CD14-positive monocyte (primary cell): ENCODE data around the gene ACSL6. TPM values are rescaled to one million over a fixed set of nuclear protein-coding genes. Genes with fewer than 3 reads are reported as not detected.

Source experiments
- DNase-seq, 3 donors: peaks; one replicate each; pipeline ENCODE4 v3.0.0-alpha.2; 2011 to 2022
- H2AFZ ChIP-seq: 2 replicates; pipeline ENCODE4 v1.6.0; 2012; ENCODE audit warnings: mild to moderate bottlenecking, low read depth, low read length, inconsistent platforms; ENCODE audit not compliant: insufficient read depth, poor library complexity, severe bottlenecking
- H3K27ac ChIP-seq, 2 donors: 1 replicate in 1 of 2; 2 replicates in 1 of 2; pipeline ENCODE4 v1.5.1; 2012 to 2013; ENCODE audit warnings: low read length in 2 of 2, control low read depth in 1 of 2, inconsistent platforms in 1 of 2, low read depth in 1 of 2, mild to moderate bottlenecking in 1 of 2
- H3K27me3 ChIP-seq, 2 donors: one replicate each; pipeline versions ENCODE4 v1.6.0 to v1.6.1; 2011 to 2013; ENCODE audit warnings: low read length in 2 of 2; ENCODE audit not compliant: control insufficient read depth in 2 of 2, insufficient read depth in 2 of 2
- H3K36me3 ChIP-seq, 2 donors: replicated peaks in 1 of 2; 1 replicate in 1 of 2; 2 replicates in 1 of 2; pipeline versions ENCODE4 v1.5.1 to v1.6.1; 2012 to 2013; ENCODE audit warnings: low read length in 2 of 2, control low read depth in 1 of 2, inconsistent platforms in 1 of 2, mild to moderate bottlenecking in 1 of 2; ENCODE audit not compliant: insufficient read depth in 2 of 2, control insufficient read depth in 1 of 2
- H3K4me1 ChIP-seq, 2 donors: 1 replicate in 1 of 2; 2 replicates in 1 of 2; pipeline versions ENCODE4 v1.5.1 to v1.6.1; 2012 to 2013; ENCODE audit warnings: low read length in 2 of 2, control low read depth in 1 of 2, inconsistent platforms in 1 of 2, mild to moderate bottlenecking in 1 of 2, moderate library complexity in 1 of 2; ENCODE audit not compliant: insufficient read depth in 2 of 2, control insufficient read depth in 1 of 2
- H3K4me2 ChIP-seq: replicated peaks from 2 replicates; pipeline ENCODE3; 2012; ENCODE audit warnings: low read length, moderate library complexity, mild to moderate bottlenecking; ENCODE audit not compliant: poor library complexity, severe bottlenecking; ENCODE audit errors: extremely low read depth
- H3K4me3 ChIP-seq, 3 experiments: fragments of 200-600 bp in 1 of 3; sonication (generic) in 1 of 3; replicated peaks in 1 of 3; 1 replicate in 2 of 3; 2 replicates in 1 of 3; pipeline ENCODE4 v1.5.1; 2011 to 2013; ENCODE audit warnings: low read length in 3 of 3, mild to moderate bottlenecking in 3 of 3, control low read depth in 2 of 3, low read depth in 2 of 3, inconsistent platforms in 1 of 3, moderate library complexity in 1 of 3
- H3K79me2 ChIP-seq: 2 replicates; pipeline ENCODE4 v1.6.0; 2012; ENCODE audit warnings: mild to moderate bottlenecking, control low read depth, inconsistent platforms, low read length, moderate library complexity; ENCODE audit not compliant: insufficient read depth
- H3K9ac ChIP-seq: 2 replicates; pipeline ENCODE4 v1.6.0; 2017; ENCODE audit warnings: low read length, mild to moderate bottlenecking; ENCODE audit not compliant: insufficient read depth, poor library complexity, severe bottlenecking
- H3K9me3 ChIP-seq, 2 donors: replicated peaks in 1 of 2; 1 replicate in 1 of 2; 2 replicates in 1 of 2; pipeline versions ENCODE4 v1.5.1 to v1.6.1; 2012 to 2013; ENCODE audit warnings: low read length in 2 of 2, control low read depth in 1 of 2; ENCODE audit not compliant: control insufficient read depth in 1 of 2, insufficient read depth in 1 of 2
- H4K20me1 ChIP-seq: 2 replicates; pipeline ENCODE4 v1.6.0; 2012; ENCODE audit warnings: mild to moderate bottlenecking, low read length, control low read depth, moderate library complexity; ENCODE audit not compliant: insufficient read depth
- H3K27ac Mint-ChIP-seq, 7 donors: one replicate each; pipeline ENCODE4 v1.8.0; 2020; ENCODE audit warnings: mild to moderate bottlenecking in 7 of 7, mixed read lengths in 7 of 7, moderate library complexity in 6 of 7, inconsistent platforms in 2 of 7
- H3K27me3 Mint-ChIP-seq, 3 donors: one replicate each; pipeline ENCODE4 v1.8.0; 2021 to 2022; ENCODE audit warnings: low read depth in 3 of 3, mild to moderate bottlenecking in 3 of 3, mixed read lengths in 3 of 3, moderate library complexity in 3 of 3, inconsistent platforms in 1 of 3
- H3K36me3 Mint-ChIP-seq, 2 donors: one replicate each; pipeline ENCODE4 v1.8.0; 2020; ENCODE audit warnings: mixed read lengths in 2 of 2, inconsistent platforms in 1 of 2, mild to moderate bottlenecking in 1 of 2
- H3K4me1 Mint-ChIP-seq: one replicate; pipeline ENCODE4 v1.8.0; 2020; ENCODE audit warnings: mild to moderate bottlenecking, mixed read lengths
- H3K4me3 Mint-ChIP-seq, 2 donors: one replicate each; pipeline ENCODE4 v1.8.0; 2020; ENCODE audit warnings: mild to moderate bottlenecking in 2 of 2, mixed read lengths in 2 of 2, moderate library complexity in 1 of 2
- H3K9me3 Mint-ChIP-seq, 7 donors: one replicate each; pipeline ENCODE4 v1.8.0; 2020 to 2022; ENCODE audit warnings: mixed read lengths in 7 of 7, mild to moderate bottlenecking in 6 of 7, moderate library complexity in 6 of 7, inconsistent platforms in 2 of 7
- WGBS: methylation state at CpG from one replicate; pipeline ENCODE4 v1.1.5; 2013; ENCODE audit warnings: missing lambda C conversion rate; ENCODE audit not compliant: insufficient coverage; 5-methylcytosine and 5-hydroxymethylcytosine counted together
- intact Hi-C, 2 donors: fragments of 100-400 bp; cut with micrococcal nuclease; formaldehyde crosslinking; loops; one replicate each; pipeline versions ENCODE4 v1.15.0 to v1.15.1; 2023
- polyA plus RNA-seq, 3 donors: library from polyadenylated mRNA; depleted of rRNA in 1 of 3; unstranded in 2 of 3; stranded (reverse) in 1 of 3; fragments of 300-500 nt in 2 of 3; fragments of >200 nt in 1 of 3; fragmentation: Illumina TruSeq in 2 of 3; gene quantifications; 1 replicate in 2 of 3; 2 replicates in 1 of 3; pipeline ENCODE4 v1.2.3, GENCODE V29; 2012 to 2021
- TF ChIP-seq, protein P1 (sequence below): fragments of 200-600 bp; IDR thresholded peaks from one replicate; pipeline ENCODE4 v1.8.0; 2022; ENCODE audit warnings: antibody characterized with exemption, mild to moderate bottlenecking

Gene ACSL6
- polyA plus RNA-seq, 3 donors: 0.45 TPM; not detected in 2

GRCh38 chr5:132054031-132054696 lies 42.7 kb upstream of the ACSL6 start:
- TF ChIP-seq, protein P1, sequence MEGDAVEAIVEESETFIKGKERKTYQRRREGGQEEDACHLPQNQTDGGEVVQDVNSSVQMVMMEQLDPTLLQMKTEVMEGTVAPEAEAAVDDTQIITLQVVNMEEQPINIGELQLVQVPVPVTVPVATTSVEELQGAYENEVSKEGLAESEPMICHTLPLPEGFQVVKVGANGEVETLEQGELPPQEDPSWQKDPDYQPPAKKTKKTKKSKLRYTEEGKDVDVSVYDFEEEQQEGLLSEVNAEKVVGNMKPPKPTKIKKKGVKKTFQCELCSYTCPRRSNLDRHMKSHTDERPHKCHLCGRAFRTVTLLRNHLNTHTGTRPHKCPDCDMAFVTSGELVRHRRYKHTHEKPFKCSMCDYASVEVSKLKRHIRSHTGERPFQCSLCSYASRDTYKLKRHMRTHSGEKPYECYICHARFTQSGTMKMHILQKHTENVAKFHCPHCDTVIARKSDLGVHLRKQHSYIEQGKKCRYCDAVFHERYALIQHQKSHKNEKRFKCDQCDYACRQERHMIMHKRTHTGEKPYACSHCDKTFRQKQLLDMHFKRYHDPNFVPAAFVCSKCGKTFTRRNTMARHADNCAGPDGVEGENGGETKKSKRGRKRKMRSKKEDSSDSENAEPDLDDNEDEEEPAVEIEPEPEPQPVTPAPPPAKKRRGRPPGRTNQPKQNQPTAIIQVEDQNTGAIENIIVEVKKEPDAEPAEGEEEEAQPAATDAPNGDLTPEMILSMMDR: no peak
- WGBS: 97% methylated on average over 9 of the region's 10 CpGs
- Histone ChIP-seq H3K27me3 (no peaks in the 10 kb centered on the region), H3K4me3 (no peak overlapping the region), H3K27ac (no peak overlapping the region), H3K36me3 (no peaks in the 10 kb centered on the region), H2AFZ (no peak overlapping the region), H3K9ac (no peak overlapping the region), H3K9me3 (no peaks in the 10 kb centered on the region), H3K79me2 (no peaks in the 10 kb centered on the region), H3K4me2 (no peak overlapping the region), H3K4me1 (peaks cover 0 to 8% of the 10 kb centered on the region in 2 donors), H4K20me1 (no peaks in the 10 kb centered on the region)
- DNase-seq: no peak
- no peaks in the 10 kb centered on the region for H3K36me3 Mint-ChIP-seq
- no peaks in the 10 kb centered on the region for H3K9me3 Mint-ChIP-seq
- H3K4me1 Mint-ChIP-seq: peaks cover 11% of the 10 kb centered on the region
- H3K27me3 Mint-ChIP-seq: peaks cover 5 to 17% (median 12%) of the 10 kb centered on the region in 3 donors
- peak overlapping the region in 1 of 7 donors; percentile 37 for H3K27ac Mint-ChIP-seq
- intact Hi-C loops: no loop called here
- no peak overlapping the region for H3K4me3 Mint-ChIP-seq

GRCh38 chr5:132053483-132053882 lies 42.0 kb upstream of the ACSL6 start:
- Histone ChIP-seq H4K20me1 (no peaks in the 10 kb centered on the region), H3K9me3 (no peaks in the 10 kb centered on the region), H3K4me3 (no peak overlapping the region), H3K79me2 (no peaks in the 10 kb centered on the region), H3K27me3 (no peaks in the 10 kb centered on the region), H3K4me1 (peaks cover 0 to 8% of the 10 kb centered on the region in 2 donors), H3K9ac (no peak overlapping the region), H3K27ac (no peak overlapping the region), H2AFZ (no peak overlapping the region), H3K4me2 (no peak overlapping the region), H3K36me3 (no peaks in the 10 kb centered on the region)
- H3K27me3 Mint-ChIP-seq: peaks cover 5 to 17% (median 12%) of the 10 kb centered on the region in 3 donors
- no peak overlapping the region for H3K4me3 Mint-ChIP-seq
- no peak for DNase-seq
- no peaks in the 10 kb centered on the region for H3K36me3 Mint-ChIP-seq
- TF ChIP-seq, protein P1: no peak
- WGBS: 80% methylated on average over 1 of the region's 4 CpGs
- intact Hi-C loops: no loop called here
- H3K4me1 Mint-ChIP-seq: peaks cover 11% of the 10 kb centered on the region
- no peak overlapping the region for H3K27ac Mint-ChIP-seq
- H3K9me3 Mint-ChIP-seq: no peaks in the 10 kb centered on the region
